Heart left ventricle (tissue), 16 donors: ENCODE data around the gene CLTC. TPM values are rescaled to one million over a fixed set of nuclear protein-coding genes. Genes with fewer than 3 reads are reported as not detected.
A peak's percentile ranks its signal among the peaks of the same experiment; 100 is the strongest.
"Not testable (repeated sequence)": the region's sequence is repeated elsewhere in the genome, so short reads cannot be mapped to it uniquely, and the experiment has no call there.

Experiments
- ATAC-seq, 4 donors: fragments of 200-7000 bp; cut with Tn5 transposase; one replicate each; pipeline ENCODE4 v1.9.1; 2020 to 2022; ENCODE audit warnings: moderate library complexity in 4 of 4, mild to moderate bottlenecking in 3 of 4, moderate number of reproducible peaks in 1 of 4
- DNase-seq, 5 donors: peaks; one replicate each; pipeline ENCODE4 v3.0.0-alpha.2; 2020
- H3K27ac ChIP-seq, 12 donors: fragments of 200-600 bp; sonication (generic) in 4 of 12; one replicate each; pipeline versions ENCODE4 v1.5.0 to v1.8.0; 2016 to 2022; ENCODE audit warnings: mild to moderate bottlenecking in 2 of 12
- H3K27me3 ChIP-seq, 9 donors: fragments of 200-600 bp; sonication (generic) in 2 of 9; one replicate each; pipeline versions ENCODE4 v1.5.1 to v1.8.0; 2016 to 2022; ENCODE audit warnings: mild to moderate bottlenecking in 3 of 9
- H3K36me3 ChIP-seq, 9 donors: fragments of 200-600 bp; sonication (generic) in 2 of 9; one replicate each; pipeline versions ENCODE4 v1.5.0 to v1.8.0; 2018 to 2022; ENCODE audit warnings: mild to moderate bottlenecking in 2 of 9
- H3K4me1 ChIP-seq, 12 donors: fragments of 200-600 bp; sonication (generic) in 4 of 12; one replicate each; pipeline versions ENCODE4 v1.5.0 to v1.8.0; 2016 to 2022; ENCODE audit warnings: mild to moderate bottlenecking in 3 of 12
- H3K4me3 ChIP-seq, 12 donors: fragments of 200-600 bp; sonication (generic) in 4 of 12; one replicate each; pipeline versions ENCODE4 v1.5.0 to v1.8.0; 2017 to 2022; ENCODE audit warnings: mild to moderate bottlenecking in 9 of 12, moderate library complexity in 4 of 12
- H3K9me3 ChIP-seq, 12 donors: fragments of 200-600 bp; sonication (generic) in 4 of 12; one replicate each; pipeline versions ENCODE4 v1.5.0 to v1.8.0; 2016 to 2022; ENCODE audit warnings: mild to moderate bottlenecking in 1 of 12
- POLR2A ChIP-seq, 2 donors: fragments of 450-650 bp; IDR thresholded peaks; one replicate each; pipeline ENCODE4 v1.6.1; 2017; ENCODE audit warnings: antibody characterized with exemption in 2 of 2, mild to moderate bottlenecking in 2 of 2, moderate library complexity in 2 of 2
- WGBS, 4 donors: extraction: QIAGEN DNeasy Blood & Tissue Kit in 2 of 4; methylation state at CpG; one replicate each; pipeline versions ENCODE4 v1.1.5 to v1.1.7; 2013 to 2018; 5-methylcytosine and 5-hydroxymethylcytosine counted together
- intact Hi-C, 10 donors: fragments of 100-400 bp; cut with DNase I; formaldehyde crosslinking; loops; one replicate each; pipeline versions ENCODE4 v1.11.1 to v1.14.2; 2022
- long read RNA-seq, 3 donors: library from polyadenylated mRNA; unstranded; transcript quantifications; one replicate each; pipeline ENCODE4 v2.0.0, GENCODE V29; 2020 to 2021
- polyA plus RNA-seq, 2 donors: library from polyadenylated mRNA; stranded (reverse); fragments of 200-250 nt; gene quantifications; one replicate each; pipeline ENCODE4 v1.2.3, GENCODE V29; 2013
- total RNA-seq, 9 donors: library from RNA; depleted of rRNA in 2 of 9; stranded (reverse); fragments of >200 nt in 2 of 9; fragmentation: NEBNext Ultra II Directional in 3 of 9; extraction: Animal tissue kit (Norgen Biotek cat#: 25700) in 3 of 9; gene quantifications; one replicate each; pipeline versions ENCODE4 v1.1.0 to v1.2.4, GENCODE V29; 2016 to 2023
- TF ChIP-seq, protein P1 (sequence below), 12 donors: fragments of 200-600 bp; sonication (generic) in 4 of 12; IDR thresholded peaks; one replicate each; pipeline versions ENCODE4 v1.5.0 to v1.8.0; 2018 to 2022; ENCODE audit warnings: antibody characterized with exemption in 12 of 12, mild to moderate bottlenecking in 5 of 12
- donor health status: ischemic (EF 13 %, LVEDD 7.1; RV severe dilation, severe dysfunction).
- donor health status: healthy with polysubstance abuse.
- donor health status: DM: no; HTN: yes; CAD: no.
- donor health status: DM: no; HTN: no; CAD: no.
- donor health status: ischemic (EF 25% LVEDD 6.9; RV normal size, moderate dysfunction).
- donor health status: ischemic (EF 25% LVEDD 5.7; RV mildly dilated, moderate dysfunction).
- donor health status: healthy.
- donor health status: DM: yes; HTN: yes; CAD: no.
- donor health status: ischemic (EF 35%, LVEDD 5.7; RV mildly dilated, moderate dysfunction).
- donor health status: nonischemic (EF 11% LVEDD 7.7; RV severe dilation, severe dysfunction).
- donor health status: DM: yes; HTN: yes; CAD: no.
- donor health status: PGD.
- donor health status: ischemic (EF 29% LVEDD 5.4; RV normal size, mild dysfunction).
- donor health status: nonischemic (EF 23%, LVEDD 6.1; RV moderate dilation, normal function).

The CLTC gene
- 100 to 1,000 TPM; 144 to 242 (median 193) TPM for total RNA-seq
- 100 to 1,000 TPM in 1 of 2 donors, 10 to 100 TPM in 1; 49.8 to 130 TPM for polyA plus RNA-seq
- long read RNA-seq, donor 1, full-length matches to known transcripts = 12 of 85 reads
- long read RNA-seq, donor 1, partial matches to known transcripts = 20 of 85 reads
- long read RNA-seq, donor 1, other reads (novel, unspliced or antisense) = 53 of 85 reads
- long read RNA-seq, donor 2, full-length matches to known transcripts = 6 of 63 reads
- long read RNA-seq, donor 2, partial matches to known transcripts = 32 of 63 reads
- long read RNA-seq, donor 2, other reads (novel, unspliced or antisense) = 25 of 63 reads
- long read RNA-seq, donor 3, full-length matches to known transcripts = 16 of 110 reads
- long read RNA-seq, donor 3, partial matches to known transcripts = 32 of 110 reads
- long read RNA-seq, donor 3, other reads (novel, unspliced or antisense) = 62 of 110 reads

GRCh38 chr17:59619298-59620063 lies at the start of gene CLTC:
TSS of gene CLTC (plus strand) at chr17:59619895. CDS start at chr17:59620132, 237 bp downstream.
- peak; percentile 69 to 78 for TF ChIP-seq POLR2A (IDR thresholded peaks at IDR 0.05)
- TF ChIP-seq, protein P1, sequence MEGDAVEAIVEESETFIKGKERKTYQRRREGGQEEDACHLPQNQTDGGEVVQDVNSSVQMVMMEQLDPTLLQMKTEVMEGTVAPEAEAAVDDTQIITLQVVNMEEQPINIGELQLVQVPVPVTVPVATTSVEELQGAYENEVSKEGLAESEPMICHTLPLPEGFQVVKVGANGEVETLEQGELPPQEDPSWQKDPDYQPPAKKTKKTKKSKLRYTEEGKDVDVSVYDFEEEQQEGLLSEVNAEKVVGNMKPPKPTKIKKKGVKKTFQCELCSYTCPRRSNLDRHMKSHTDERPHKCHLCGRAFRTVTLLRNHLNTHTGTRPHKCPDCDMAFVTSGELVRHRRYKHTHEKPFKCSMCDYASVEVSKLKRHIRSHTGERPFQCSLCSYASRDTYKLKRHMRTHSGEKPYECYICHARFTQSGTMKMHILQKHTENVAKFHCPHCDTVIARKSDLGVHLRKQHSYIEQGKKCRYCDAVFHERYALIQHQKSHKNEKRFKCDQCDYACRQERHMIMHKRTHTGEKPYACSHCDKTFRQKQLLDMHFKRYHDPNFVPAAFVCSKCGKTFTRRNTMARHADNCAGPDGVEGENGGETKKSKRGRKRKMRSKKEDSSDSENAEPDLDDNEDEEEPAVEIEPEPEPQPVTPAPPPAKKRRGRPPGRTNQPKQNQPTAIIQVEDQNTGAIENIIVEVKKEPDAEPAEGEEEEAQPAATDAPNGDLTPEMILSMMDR (IDR thresholded peaks at IDR 0.05) = no peak
- Histone ChIP-seq H3K4me3 (peak within 1 kb of the TSS; percentile 68 to 97 (median 84)), H3K9me3 (no peaks in the 10 kb centered on the region), H3K36me3 (peaks cover 0 to 5% (median 0%) of the 10 kb centered on the region in 9 donors), H3K27ac (peak within 1 kb of the TSS; percentile 93 to 100 (median 99)), H3K4me1 (peaks cover 8 to 51% (median 42%) of the 10 kb centered on the region in 12 donors), H3K27me3 (no peaks in the 10 kb centered on the region)
- DNase-seq = peak; percentile 93 to 96 (median 95)
- intact Hi-C loops = loop anchor here in 2 of 10 donors (5.0 to 10.0 kb wide), 2 partner anchors 55 to 88 kb away; partner anchors contain the start of genes DHX40 (in 1 of the 2), PTRH2 (in 1 of the 2) and VMP1 (in 1 of the 2)
- 0 to 1% (median 0%) methylated on average over 57 to 65 of the region's 65 CpGs for WGBS, 4 donors
- peak; percentile 91 to 95 (median 94) for ATAC-seq

GRCh38 chr17:59572301-59572924 lies 47.3 kb upstream of the CLTC start:
- Histone ChIP-seq H3K4me3 (no peak overlapping the region), H3K27me3 (no peaks in the 10 kb centered on the region), H3K27ac (no peak overlapping the region), H3K36me3 (peaks cover 0 to 58% (median 29%) of the 10 kb centered on the region in 9 donors), H3K9me3 (no peaks in the 10 kb centered on the region), H3K4me1 (no peaks in the 10 kb centered on the region)
- 95 to 97% (median 96%) methylated on average over 10 of the region's 10 CpGs for WGBS, 4 donors
- intact Hi-C loops = no loop called here
- TF ChIP-seq POLR2A (IDR thresholded peaks at IDR 0.05) = no peak
- TF ChIP-seq, protein P1 (IDR thresholded peaks at IDR 0.05) = no peak
- ATAC-seq (no peak), DNase-seq (no peak)

DNA sequence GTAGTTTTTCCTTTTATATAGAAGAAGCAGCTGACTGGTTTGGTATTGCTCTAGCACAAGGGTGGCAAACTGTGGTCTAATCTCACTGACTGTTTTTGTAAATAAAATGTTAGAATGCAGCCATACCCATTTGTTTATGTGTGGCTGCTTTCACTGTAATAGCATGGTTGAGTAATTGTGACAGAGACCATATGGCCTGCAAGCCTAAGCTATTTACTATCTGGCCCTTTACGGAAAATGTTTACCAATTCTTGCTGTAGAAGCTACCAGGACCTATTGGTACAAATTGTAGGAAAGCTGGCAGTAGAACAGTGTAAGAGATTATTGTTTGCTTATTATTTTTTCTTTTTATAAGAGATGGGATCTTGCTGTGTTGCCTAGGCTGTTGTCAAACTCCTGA lies 35.5 kb upstream of the CLTC start:
- H3K27ac ChIP-seq, H3K4me1 ChIP-seq, H3K9me3 ChIP-seq, intact Hi-C loops, H3K27me3 ChIP-seq, ATAC-seq, H3K4me3 ChIP-seq, DNase-seq: not testable (repeated sequence)
- no CpG with 5 or more reads among the region's 1 CpG for WGBS, 4 donors
- peaks cover 0 to 23% (median 0%) of the 10 kb centered on the region in 9 donors for H3K36me3 ChIP-seq

GRCh38 chr17:59600169-59600568 lies 19.5 kb upstream of the CLTC start:
- DNase-seq = no peak
- Histone ChIP-seq H3K4me1 (no peaks in the 10 kb centered on the region), H3K27ac (no peak overlapping the region), H3K27me3 (no peaks in the 10 kb centered on the region), H3K4me3 (no peak overlapping the region), H3K36me3 (peaks cover 0 to 64% (median 49%) of the 10 kb centered on the region in 9 donors), H3K9me3 (no peaks in the 10 kb centered on the region)
- intact Hi-C loops = loop anchor here in 1 of 10 donors (5.0 kb wide), 1 partner anchor 77 kb away; no protein-coding TSS in a partner anchor
- ATAC-seq = no peak
- TF ChIP-seq, protein P1 (IDR thresholded peaks at IDR 0.05) = no peak
- no peak for TF ChIP-seq POLR2A (IDR thresholded peaks at IDR 0.05)
